Peyer's patch (tissue), 4 donors: ENCODE results near the gene DBR1. TPM values are rescaled to one million over a fixed set of nuclear protein-coding genes. Genes with fewer than 3 reads are reported as not detected.

Source experiments
- DNase-seq, 3 donors: peaks; one replicate each; pipeline ENCODE4 v3.0.0-alpha.2; 2017 to 2019
- H3K27ac ChIP-seq, 4 donors: fragments of 200-600 bp; sonication (generic); one replicate each; pipeline ENCODE4 v1.5.1; 2016 to 2019
- H3K27me3 ChIP-seq, 2 donors: fragments of 200-600 bp; sonication (generic); one replicate each; pipeline ENCODE4 v1.5.1; 2019
- H3K36me3 ChIP-seq, 3 donors: fragments of 200-600 bp; sonication (generic); one replicate each; pipeline ENCODE4 v1.5.1; 2016 to 2019
- H3K4me1 ChIP-seq, 4 donors: fragments of 200-600 bp; sonication (generic); one replicate each; pipeline ENCODE4 v1.5.1; 2016 to 2019
- H3K4me3 ChIP-seq, 4 donors: fragments of 200-600 bp; sonication (generic); 1 replicate in 3 of 4; 2 replicates in 1 of 4; pipeline ENCODE4 v1.5.1; 2016 to 2019; ENCODE audit warnings: mild to moderate bottlenecking in 1 of 4
- H3K9me3 ChIP-seq, 4 donors: fragments of 200-600 bp; sonication (generic); one replicate each; pipeline ENCODE4 v1.5.1; 2016 to 2019; ENCODE audit warnings: mild to moderate bottlenecking in 1 of 4
- POLR2A ChIP-seq, 2 donors: fragments of 450-650 bp; IDR thresholded peaks; one replicate each; pipeline ENCODE4 v1.5.1; 2017; ENCODE audit warnings: antibody characterized with exemption in 2 of 2, mild to moderate bottlenecking in 2 of 2, moderate library complexity in 2 of 2
- total RNA-seq, 4 donors: library from RNA; depleted of rRNA; stranded (reverse); fragments of >200 nt; gene quantifications; one replicate each; pipeline ENCODE4 v1.1.0, GENCODE V29; 2016
- TF ChIP-seq, protein P1 (sequence below), 6 experiments: fragments of 450-650 bp in 4 of 6; fragments of 200-600 bp in 2 of 6; sonication (generic) in 1 of 6; IDR thresholded peaks; one replicate each; pipeline ENCODE4 v1.5.1; 2017 to 2019; ENCODE audit warnings: antibody characterized with exemption in 6 of 6, mild to moderate bottlenecking in 3 of 6, moderate library complexity in 1 of 6

The DBR1 gene
- total RNA-seq, 4 donors from 2014 or later, result 6.3 to 24.8 (median 8.6) TPM

DNA sequence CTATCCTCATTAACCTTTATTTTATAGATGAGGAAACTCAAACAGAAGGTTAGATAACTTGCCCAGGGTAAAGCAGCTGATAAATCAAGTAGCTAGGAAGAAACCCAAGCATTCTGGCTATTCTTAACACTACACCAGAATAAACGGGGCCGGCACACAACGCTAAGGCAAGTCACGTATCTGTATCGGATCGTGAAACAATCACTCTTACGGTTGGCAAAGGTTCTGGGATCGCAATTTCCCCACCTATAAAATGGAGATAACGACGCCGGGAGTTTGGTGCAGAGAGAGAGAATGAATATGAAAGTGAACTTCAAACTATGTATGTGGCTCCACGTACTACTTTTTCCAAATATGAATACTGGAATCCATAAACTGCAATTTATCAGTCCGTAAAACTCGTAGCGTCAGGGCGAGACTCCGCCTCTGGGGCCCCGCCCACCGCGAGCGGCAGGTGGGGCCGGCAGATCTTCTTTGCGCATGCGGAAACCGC is 12.1 kb upstream of the DBR1 start:
- Histone ChIP-seq H3K4me3 (peak overlapping the region; percentile 74 to 94 (median 87)), H3K4me1 (peaks cover 0 to 32% (median 1%) of the 10 kb centered on the region in 4 donors), H3K9me3 (no peaks in the 10 kb centered on the region), H3K27me3 (no peaks in the 10 kb centered on the region), H3K27ac (peak overlapping the region; percentile 89 to 96 (median 92)), H3K36me3 (peaks cover 0 to 3% (median 0%) of the 10 kb centered on the region in 3 donors)
- DNase-seq, result peak; percentile 88 to 95 (median 93)
- TF ChIP-seq POLR2A (IDR thresholded peaks at IDR 0.05), result no peak
- TF ChIP-seq, protein P1, sequence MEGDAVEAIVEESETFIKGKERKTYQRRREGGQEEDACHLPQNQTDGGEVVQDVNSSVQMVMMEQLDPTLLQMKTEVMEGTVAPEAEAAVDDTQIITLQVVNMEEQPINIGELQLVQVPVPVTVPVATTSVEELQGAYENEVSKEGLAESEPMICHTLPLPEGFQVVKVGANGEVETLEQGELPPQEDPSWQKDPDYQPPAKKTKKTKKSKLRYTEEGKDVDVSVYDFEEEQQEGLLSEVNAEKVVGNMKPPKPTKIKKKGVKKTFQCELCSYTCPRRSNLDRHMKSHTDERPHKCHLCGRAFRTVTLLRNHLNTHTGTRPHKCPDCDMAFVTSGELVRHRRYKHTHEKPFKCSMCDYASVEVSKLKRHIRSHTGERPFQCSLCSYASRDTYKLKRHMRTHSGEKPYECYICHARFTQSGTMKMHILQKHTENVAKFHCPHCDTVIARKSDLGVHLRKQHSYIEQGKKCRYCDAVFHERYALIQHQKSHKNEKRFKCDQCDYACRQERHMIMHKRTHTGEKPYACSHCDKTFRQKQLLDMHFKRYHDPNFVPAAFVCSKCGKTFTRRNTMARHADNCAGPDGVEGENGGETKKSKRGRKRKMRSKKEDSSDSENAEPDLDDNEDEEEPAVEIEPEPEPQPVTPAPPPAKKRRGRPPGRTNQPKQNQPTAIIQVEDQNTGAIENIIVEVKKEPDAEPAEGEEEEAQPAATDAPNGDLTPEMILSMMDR (IDR thresholded peaks at IDR 0.05), result no peak

DNA sequence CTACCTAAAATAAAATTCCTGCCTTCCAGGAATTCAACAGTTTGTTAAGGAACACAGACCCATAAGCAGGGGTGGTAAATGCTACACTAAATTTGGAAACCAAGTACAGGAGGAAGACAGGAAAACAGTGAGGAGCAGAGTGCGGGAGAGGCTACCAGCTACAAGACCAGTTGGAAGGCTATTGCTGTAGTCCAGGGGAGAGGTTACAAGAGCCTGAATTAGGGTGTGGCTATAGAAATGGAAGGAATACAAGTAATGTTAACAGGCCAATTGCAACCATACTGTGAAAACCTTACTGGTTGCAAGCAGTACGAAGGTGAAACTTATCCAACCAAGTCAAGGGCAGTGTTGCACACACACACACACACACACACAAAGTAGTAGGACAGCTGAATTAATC is 11.5 kb upstream of the DBR1 start:
- Histone ChIP-seq H3K4me1 (peaks cover 0 to 32% (median 1%) of the 10 kb centered on the region in 4 donors), H3K27ac (no peak overlapping the region), H3K27me3 (no peaks in the 10 kb centered on the region), H3K4me3 (peak overlapping the region in 2 of 4 donors; percentile 74 to 83), H3K9me3 (no peaks in the 10 kb centered on the region), H3K36me3 (no peaks in the 10 kb centered on the region)
- TF ChIP-seq POLR2A (IDR thresholded peaks at IDR 0.05), result no peak
- TF ChIP-seq, protein P1 (IDR thresholded peaks at IDR 0.05), result no peak
- DNase-seq, result no peak

DNA sequence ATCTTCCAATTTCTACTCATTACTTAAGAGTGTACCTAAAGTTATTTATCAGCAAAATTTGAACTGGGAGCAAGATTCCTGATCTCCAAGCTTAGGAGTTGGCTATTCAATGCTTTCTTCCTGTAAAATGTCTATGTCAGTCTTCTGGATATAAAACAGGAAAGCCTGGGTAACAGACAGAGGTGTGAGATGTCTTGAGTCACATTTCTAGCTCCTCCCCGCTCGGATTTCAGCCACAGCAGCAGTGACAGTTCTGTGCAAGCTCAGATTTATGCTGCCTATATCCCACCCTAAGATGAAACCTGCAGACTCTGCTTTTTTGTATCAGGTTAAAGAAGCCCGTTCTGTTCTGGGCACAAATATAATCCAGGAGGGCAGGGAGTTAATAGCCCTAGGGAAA is 10.3 kb upstream of the DBR1 start:
- TF ChIP-seq, protein P1 (IDR thresholded peaks at IDR 0.05), result no peak
- no peak for TF ChIP-seq POLR2A (IDR thresholded peaks at IDR 0.05)
- Histone ChIP-seq H3K27me3 (no peaks in the 10 kb centered on the region), H3K4me3 (no peak overlapping the region), H3K4me1 (peaks cover 0 to 21% (median 1%) of the 10 kb centered on the region in 4 donors), H3K9me3 (no peaks in the 10 kb centered on the region), H3K27ac (no peak overlapping the region), H3K36me3 (no peaks in the 10 kb centered on the region)
- DNase-seq, result no peak

DNA sequence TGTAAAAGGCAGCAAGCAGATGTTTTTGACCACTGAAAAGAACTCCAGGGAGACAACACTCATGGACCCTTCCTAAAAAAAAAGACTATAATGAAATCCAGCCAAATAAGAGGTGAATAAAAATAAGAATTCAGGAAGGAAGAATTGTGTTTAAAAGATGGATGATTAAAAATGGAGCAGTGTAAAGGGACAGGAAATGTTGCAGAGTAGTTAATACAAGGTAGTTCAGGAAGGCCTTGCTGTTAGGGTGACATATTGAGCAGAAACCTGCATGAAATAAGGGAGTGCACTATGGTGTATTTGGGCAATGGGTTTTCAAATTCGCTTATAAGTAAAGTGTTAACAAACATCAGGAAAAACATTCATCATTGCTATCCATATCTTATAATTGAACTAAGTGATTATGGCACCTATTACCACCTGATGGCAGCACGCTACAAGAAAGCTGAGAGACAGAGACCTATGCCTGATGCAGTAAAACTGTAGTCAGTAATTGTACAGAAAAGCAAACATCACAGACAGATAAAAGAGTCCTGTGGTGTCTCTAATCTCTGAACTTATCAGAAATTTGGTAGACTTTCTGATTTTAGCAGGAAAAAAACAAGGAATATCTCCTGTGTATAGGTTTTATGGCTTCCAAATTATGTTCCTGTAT is 5.8 kb upstream of the DBR1 start:
- Histone ChIP-seq H3K4me1 (no peaks in the 10 kb centered on the region), H3K36me3 (no peaks in the 10 kb centered on the region), H3K9me3 (no peaks in the 10 kb centered on the region), H3K27me3 (no peaks in the 10 kb centered on the region), H3K27ac (no peak overlapping the region), H3K4me3 (no peak overlapping the region)
- TF ChIP-seq POLR2A (IDR thresholded peaks at IDR 0.05), result no peak
- TF ChIP-seq, protein P1 (IDR thresholded peaks at IDR 0.05), result peak in 4 of 6 experiments; percentile 39 to 77 (median 60)
- DNase-seq, result peak in 1 of 3 donors; percentile 68

DNA sequence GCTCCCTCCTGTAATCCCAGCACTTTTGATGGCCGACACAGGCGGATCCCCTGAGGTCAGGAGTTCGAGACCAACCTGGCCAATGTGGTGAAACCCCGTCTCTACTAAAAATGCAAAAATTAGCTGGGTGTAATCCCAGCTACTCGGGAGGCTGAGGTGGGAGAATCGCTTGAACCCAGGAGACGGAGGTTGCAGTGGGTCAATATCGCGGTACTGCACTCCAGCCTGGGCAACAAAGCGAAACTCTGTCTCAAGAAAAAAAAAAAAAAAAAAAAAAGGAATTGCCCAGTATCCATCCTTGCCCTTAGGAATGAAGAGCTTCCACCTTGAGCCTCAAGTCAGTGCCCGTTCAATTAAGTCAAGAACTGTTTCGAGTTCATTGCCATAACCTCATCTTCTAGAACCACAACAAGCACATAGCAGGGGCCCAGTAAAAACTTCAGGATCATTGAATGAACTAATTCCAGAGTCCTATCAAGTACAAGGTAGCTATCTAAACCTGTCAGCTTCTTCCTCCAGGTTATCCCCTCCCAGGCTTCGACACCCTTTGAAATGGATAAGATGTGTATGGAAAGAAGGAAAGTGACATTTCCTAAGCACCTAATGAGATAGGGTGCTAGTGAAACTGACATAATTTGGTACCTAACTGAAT is 826 bp downstream of the DBR1 start:
- no peaks in the 10 kb centered on the region for H3K27me3 ChIP-seq
- peak overlapping the region; percentile 65 to 96 (median 70) for H3K4me3 ChIP-seq
- H3K27ac ChIP-seq, result peak overlapping the region; percentile 69 to 91 (median 82)
- TF ChIP-seq, protein P1 (IDR thresholded peaks at IDR 0.05), result no peak
- TF ChIP-seq POLR2A (IDR thresholded peaks at IDR 0.05), result no peak
- DNase-seq, result no peak
- peaks cover 0 to 16% (median 0%) of the 10 kb centered on the region in 4 donors for H3K4me1 ChIP-seq
- H3K36me3 ChIP-seq, result peaks cover 0 to 21% (median 0%) of the 10 kb centered on the region in 3 donors
- no peaks in the 10 kb centered on the region for H3K9me3 ChIP-seq
